Measurements from ENCODE around the gene OR1S1. TPM values are rescaled to one million over a fixed set of nuclear protein-coding genes. Genes with fewer than 3 reads are reported as not detected.

The OR1S1 gene
- total RNA-seq, 1 experiment from 2014 or later, result not detected

DNA sequence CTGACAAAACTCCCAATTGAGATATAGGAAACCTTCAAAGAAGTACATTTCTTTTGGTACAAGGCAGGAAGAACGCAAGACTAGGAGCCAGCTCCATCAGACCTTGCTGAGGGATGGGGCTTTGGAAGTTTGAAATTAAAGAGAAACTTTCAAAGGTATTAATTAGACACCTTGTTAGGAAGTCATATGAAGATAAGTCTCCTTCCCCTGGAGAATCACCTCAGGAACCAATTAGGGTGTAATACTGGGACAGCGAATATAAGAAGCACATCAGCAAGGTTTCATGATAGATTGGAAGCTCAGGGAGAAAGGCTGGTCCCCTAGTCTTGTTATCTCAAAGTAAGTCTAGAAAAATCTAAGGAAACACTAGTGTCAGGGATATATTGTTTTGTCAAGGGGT is 23.8 kb upstream of the OR1S1 start, which contains the start of gene OR9Q2:
Gene OR9Q2 (plus strand): TSS at position 301 of the 400 bp plus-strand sequence. CDS start 1,421 bp downstream, outside the sequence.
- Histone ChIP-seq H3K4me3 (ENCODE audit: low read depth in 2 of 2, low read length in 2 of 2) (no peak within 1 kb of the TSS), H3K36me3 (ENCODE audit: control insufficient read depth, insufficient read depth, low read length) (no peaks in the 10 kb centered on the region), H3K4me1 (ENCODE audit: control insufficient read depth, insufficient read depth, low read length) (no peaks in the 10 kb centered on the region), H3K27ac (ENCODE audit: low read length) (no peak within 1 kb of the TSS), H3K9me3 (ENCODE audit: control insufficient read depth, insufficient read depth, low read depth, low read length) (no peaks in the 10 kb centered on the region), H3K27me3 (ENCODE audit: control insufficient read depth, insufficient read depth, low read length) (no peaks in the 10 kb centered on the region)
- DNase-seq (ENCODE audit: low read depth, low spot score) (no peak), ATAC-seq (no peak)
- CTCF ChIA-PET, result no interaction called here
- in situ Hi-C loops (cut with HindIII; ENCODE audit: low pct_unique_long_range_greater_than_20kb, low sequenced_read_pairs) (no loop called here), intact Hi-C loops (cut with micrococcal nuclease; ENCODE audit: unreplicated experiment) (no loop called here)
- BruUV-seq (replicated peaks), result no TSS peak
- TF ChIP-seq TCF7L2 (IDR thresholded peaks at IDR 0.05; ENCODE audit: low read depth, low read length), result no peak
- TF ChIP-seq SIN3A (IDR thresholded peaks at IDR 0.05; ENCODE audit: borderline replicate concordance, insufficient read depth, low read depth, low read length), result no peak
- TF ChIP-seq POLR2AphosphoS5 (IDR thresholded peaks at IDR 0.05; ENCODE audit: low read depth, low read length), result no peak
- TF ChIP-seq, protein P1, sequence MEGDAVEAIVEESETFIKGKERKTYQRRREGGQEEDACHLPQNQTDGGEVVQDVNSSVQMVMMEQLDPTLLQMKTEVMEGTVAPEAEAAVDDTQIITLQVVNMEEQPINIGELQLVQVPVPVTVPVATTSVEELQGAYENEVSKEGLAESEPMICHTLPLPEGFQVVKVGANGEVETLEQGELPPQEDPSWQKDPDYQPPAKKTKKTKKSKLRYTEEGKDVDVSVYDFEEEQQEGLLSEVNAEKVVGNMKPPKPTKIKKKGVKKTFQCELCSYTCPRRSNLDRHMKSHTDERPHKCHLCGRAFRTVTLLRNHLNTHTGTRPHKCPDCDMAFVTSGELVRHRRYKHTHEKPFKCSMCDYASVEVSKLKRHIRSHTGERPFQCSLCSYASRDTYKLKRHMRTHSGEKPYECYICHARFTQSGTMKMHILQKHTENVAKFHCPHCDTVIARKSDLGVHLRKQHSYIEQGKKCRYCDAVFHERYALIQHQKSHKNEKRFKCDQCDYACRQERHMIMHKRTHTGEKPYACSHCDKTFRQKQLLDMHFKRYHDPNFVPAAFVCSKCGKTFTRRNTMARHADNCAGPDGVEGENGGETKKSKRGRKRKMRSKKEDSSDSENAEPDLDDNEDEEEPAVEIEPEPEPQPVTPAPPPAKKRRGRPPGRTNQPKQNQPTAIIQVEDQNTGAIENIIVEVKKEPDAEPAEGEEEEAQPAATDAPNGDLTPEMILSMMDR (IDR thresholded peaks at IDR 0.05), result no peak
- TF ChIP-seq, protein P2, sequence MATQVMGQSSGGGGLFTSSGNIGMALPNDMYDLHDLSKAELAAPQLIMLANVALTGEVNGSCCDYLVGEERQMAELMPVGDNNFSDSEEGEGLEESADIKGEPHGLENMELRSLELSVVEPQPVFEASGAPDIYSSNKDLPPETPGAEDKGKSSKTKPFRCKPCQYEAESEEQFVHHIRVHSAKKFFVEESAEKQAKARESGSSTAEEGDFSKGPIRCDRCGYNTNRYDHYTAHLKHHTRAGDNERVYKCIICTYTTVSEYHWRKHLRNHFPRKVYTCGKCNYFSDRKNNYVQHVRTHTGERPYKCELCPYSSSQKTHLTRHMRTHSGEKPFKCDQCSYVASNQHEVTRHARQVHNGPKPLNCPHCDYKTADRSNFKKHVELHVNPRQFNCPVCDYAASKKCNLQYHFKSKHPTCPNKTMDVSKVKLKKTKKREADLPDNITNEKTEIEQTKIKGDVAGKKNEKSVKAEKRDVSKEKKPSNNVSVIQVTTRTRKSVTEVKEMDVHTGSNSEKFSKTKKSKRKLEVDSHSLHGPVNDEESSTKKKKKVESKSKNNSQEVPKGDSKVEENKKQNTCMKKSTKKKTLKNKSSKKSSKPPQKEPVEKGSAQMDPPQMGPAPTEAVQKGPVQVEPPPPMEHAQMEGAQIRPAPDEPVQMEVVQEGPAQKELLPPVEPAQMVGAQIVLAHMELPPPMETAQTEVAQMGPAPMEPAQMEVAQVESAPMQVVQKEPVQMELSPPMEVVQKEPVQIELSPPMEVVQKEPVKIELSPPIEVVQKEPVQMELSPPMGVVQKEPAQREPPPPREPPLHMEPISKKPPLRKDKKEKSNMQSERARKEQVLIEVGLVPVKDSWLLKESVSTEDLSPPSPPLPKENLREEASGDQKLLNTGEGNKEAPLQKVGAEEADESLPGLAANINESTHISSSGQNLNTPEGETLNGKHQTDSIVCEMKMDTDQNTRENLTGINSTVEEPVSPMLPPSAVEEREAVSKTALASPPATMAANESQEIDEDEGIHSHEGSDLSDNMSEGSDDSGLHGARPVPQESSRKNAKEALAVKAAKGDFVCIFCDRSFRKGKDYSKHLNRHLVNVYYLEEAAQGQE (IDR thresholded peaks at IDR 0.05; ENCODE audit: insufficient read depth in 1 of 2, low read depth in 2 of 2, low read length in 1 of 2), result no peak
- POLR2A ChIA-PET, result no interaction called here

DNA sequence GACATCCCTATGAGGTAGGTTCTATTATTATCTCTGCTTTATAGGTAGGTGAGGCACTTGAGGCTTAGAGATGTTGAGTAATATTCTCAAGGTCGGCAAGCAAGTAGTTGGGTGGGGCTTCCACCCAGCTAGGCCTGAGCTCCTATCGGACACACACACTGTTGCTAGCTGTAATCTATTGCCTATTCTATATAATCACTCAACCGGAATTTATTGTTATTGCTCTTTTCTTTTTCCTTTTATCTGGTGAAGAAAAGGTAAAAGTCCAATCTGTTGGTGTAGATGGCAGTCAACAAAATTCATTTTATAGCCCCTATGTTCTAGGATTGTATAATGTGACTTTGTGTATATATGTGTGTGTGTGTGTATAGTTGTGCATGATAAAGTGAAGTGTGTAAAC is 20.3 kb upstream of the OR1S1 start:
- no TSS peak for BruUV-seq (replicated peaks)
- H3K9me3 ChIP-seq (ENCODE audit: control insufficient read depth, insufficient read depth, low read depth, low read length), result no peaks in the 10 kb centered on the region
- CTCF ChIA-PET, result no interaction called here
- no peak overlapping the region for H3K4me3 ChIP-seq (ENCODE audit: low read depth in 2 of 2, low read length in 2 of 2)
- no peak for TF ChIP-seq SIN3A (IDR thresholded peaks at IDR 0.05; ENCODE audit: borderline replicate concordance, insufficient read depth, low read depth, low read length)
- no peak for TF ChIP-seq TCF7L2 (IDR thresholded peaks at IDR 0.05; ENCODE audit: low read depth, low read length)
- TF ChIP-seq, protein P2 (IDR thresholded peaks at IDR 0.05; ENCODE audit: insufficient read depth in 1 of 2, low read depth in 2 of 2, low read length in 1 of 2), result no peak
- TF ChIP-seq, protein P1 (IDR thresholded peaks at IDR 0.05), result no peak
- no peak for TF ChIP-seq POLR2AphosphoS5 (IDR thresholded peaks at IDR 0.05; ENCODE audit: low read depth, low read length)
- no peak for DNase-seq (ENCODE audit: low read depth, low spot score)
- intact Hi-C loops (cut with micrococcal nuclease; ENCODE audit: unreplicated experiment), result no loop called here
- no peaks in the 10 kb centered on the region for H3K36me3 ChIP-seq (ENCODE audit: control insufficient read depth, insufficient read depth, low read length)
- no peaks in the 10 kb centered on the region for H3K27me3 ChIP-seq (ENCODE audit: control insufficient read depth, insufficient read depth, low read length)
- no peak overlapping the region for H3K27ac ChIP-seq (ENCODE audit: low read length)
- no peak for ATAC-seq
- H3K4me1 ChIP-seq (ENCODE audit: control insufficient read depth, insufficient read depth, low read length), result no peaks in the 10 kb centered on the region
- in situ Hi-C loops (cut with HindIII; ENCODE audit: low pct_unique_long_range_greater_than_20kb, low sequenced_read_pairs), result no loop called here
- POLR2A ChIA-PET, result no interaction called here
